ENCODE data around the gene TMEM231.
"Not testable (repeated sequence)": the region's sequence is repeated elsewhere in the genome, so short reads cannot be mapped to it uniquely, and the experiment has no call there.

TMEM231 gene

DNA sequence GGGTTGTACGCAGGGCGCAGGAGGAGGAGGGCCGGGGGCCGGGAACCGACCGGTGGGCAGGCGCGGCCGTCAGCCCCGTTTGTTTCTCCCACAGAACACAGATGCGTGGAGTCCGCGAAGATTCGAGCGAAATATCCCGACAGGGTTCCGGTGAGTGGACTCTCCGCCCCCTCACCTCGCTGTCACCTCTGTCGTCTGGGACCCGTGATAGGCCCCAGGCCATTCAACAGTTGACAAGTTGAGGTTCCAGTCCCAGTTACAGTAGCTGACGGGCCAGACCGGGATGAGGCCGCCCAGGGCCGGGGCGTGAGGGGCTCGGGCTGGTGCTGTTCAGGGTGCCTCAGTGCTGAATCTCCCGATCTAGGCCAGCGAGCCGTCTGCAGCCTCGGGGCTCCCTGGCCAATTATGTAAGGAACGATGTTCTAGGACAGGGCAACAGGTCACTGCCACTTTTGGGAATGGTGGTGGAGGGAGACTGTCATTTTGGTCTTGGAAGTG lies 10.8 kb upstream of the TMEM231 start:
- no peak for FAIRE-seq

DNA sequence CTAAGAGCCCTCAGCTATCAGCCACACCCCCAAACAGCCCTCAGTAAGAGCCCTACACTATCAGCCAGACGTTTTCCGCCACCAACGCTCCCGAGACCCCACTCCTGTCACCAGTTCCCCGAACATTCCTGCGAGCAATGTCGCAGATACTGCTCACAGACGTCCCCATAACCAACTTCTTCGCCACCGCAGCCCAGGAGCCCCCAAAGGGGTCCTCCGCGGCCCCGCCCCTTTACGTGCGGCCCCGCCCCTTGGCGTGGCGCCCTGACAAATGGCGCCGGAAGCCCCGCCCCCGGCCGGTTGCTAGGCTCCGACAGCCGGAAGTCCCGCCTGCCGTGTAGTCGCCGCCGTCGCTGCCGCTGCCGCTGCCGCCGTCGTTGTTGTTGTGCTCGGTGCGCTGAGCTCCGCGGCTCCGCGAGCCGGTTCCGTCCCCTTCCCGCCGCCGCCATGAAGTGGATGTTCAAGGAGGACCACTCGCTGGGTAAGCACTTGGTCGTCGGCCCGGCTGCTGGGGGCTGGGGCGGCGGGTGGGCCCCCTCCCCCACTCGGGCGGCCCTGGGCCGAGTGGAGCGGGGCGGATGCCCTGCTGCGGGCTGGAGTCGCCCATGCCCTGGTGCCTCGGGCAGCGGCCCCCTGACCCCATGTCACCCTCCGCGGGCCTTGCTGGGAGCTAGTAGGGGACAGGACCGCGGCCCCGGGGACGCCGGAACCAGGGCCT lies 10.1 kb upstream of the TMEM231 start, which contains the start of gene GABARAPL2:
TSS of gene GABARAPL2 (plus strand) at position 340 of the 718 bp plus-strand sequence. CDS start at position 448, 108 bp downstream.
- FAIRE-seq = no peak

GRCh38 chr16:75565640-75566039 lies 9.6 kb upstream of the TMEM231 start:
- FAIRE-seq = no peak

DNA sequence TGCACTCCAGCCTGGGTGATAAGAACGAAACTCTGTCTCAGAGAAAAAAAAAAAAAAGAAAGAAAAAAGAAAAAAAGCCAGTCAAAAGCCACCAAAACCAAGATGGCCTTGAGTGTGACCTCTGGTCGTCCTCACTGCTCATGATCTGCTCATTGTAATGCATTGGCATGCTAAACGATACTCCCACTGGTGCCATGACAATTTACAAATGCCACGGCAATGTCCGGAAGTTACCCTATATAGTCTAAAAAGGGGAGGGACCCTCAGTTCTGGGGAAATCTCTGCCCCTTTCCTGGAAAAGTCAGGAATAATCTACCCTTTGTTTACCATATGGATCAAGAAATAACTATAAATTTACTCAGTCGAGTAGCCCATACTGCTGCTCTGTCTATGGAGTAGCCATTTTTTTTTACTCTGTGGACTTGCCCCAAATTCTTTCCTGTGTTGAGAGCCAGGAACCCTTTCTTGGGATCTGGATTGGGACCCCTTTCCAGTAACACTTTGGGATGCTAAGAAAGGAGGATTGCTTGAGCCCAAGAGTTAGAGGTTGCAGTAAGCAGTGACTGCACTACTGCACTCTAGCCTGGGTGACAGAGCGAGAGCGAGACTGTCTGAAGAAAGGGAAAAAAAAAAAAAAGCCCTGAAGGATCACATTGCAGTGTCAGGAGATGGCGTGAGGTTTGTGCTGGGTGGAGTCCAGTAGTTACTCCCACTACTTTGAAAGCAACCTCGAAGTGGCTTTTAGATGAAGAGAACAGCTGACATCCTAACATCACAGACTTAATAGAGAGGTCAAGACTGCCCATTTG lies 3.7 kb upstream of the TMEM231 start:
- FAIRE-seq = no peak

GRCh38 chr16:75558846-75559401 lies 2.9 kb upstream of the TMEM231 start:
- no peak for FAIRE-seq

- peak; percentile 76 for FAIRE-seq
These were observed 439 bp upstream of the TMEM231 start for GRCh38 chr16:75556431-75556950.

DNA sequence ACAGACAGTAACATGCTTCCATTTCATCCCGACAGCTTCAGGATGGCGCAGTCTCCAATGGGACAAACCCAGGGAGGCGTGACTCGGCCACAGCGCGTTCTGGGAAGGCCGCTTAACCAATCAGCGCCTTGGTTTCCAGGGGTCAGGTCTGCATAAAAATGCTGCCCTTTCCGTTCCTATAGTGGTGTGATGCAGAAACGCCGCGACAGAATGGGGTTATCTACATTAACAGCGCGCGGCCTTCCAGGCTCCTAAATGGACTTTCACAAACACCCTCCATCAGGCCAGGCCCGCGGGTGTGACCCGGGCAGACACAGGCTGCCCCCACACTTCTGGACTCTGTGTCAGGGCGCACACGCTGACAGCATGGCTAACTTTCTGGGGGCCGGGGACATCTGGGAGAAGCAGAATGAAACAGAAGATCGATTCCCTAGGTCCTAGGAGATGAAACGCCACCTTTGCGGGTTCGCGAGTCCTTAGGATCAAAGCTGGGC lies 792 bp downstream of the TMEM231 start:
- FAIRE-seq = no peak

DNA sequence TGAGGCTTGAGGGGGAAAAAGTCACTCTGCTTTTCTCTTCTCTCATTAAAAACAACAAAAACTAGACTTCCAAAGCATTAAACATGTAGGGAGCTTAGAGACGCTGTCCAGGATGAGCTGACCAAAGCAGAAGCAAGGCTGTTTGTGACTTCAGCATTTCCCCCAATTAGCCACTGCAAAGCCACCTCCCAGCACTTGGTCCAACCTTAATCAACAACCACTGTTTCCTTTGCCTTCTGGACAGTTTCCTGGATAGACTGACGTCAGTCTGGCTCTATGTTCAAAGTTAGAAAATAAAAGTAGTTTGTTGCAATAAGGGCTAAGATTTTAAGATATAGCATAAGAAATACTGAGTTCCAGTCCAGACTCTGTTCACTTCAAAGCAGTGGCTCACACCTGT lies 3.1 kb downstream of the TMEM231 start:
- no peak for FAIRE-seq

GRCh38 chr16:75550211-75550662 lies 5.8 kb downstream of the TMEM231 start:
- no peak for FAIRE-seq

- not testable (repeated sequence) for FAIRE-seq
These were observed 7.6 kb downstream of the TMEM231 start for GRCh38 chr16:75548456-75548855.

DNA sequence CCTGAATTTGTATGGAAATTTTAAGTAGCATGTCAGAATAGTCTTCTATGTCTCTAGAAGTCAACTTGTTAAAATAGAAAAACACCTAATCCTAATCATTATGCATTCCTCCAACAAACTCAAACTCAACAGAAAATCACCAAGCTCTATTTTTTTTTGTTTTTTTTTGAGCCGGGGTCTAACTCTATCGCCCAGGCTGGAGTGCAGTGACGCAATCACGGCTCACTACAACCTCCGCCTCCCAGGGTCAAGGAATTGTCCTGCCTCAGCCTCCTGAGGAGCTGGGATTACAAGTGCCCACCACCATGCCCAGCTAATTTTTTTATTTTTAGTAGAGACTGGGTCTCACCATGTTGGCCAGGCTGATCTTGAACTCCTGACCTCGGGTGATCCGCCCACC lies 9.8 kb downstream of the TMEM231 start:
- FAIRE-seq = no peak

GRCh38 chr16:75545879-75546278 lies 10.2 kb downstream of the TMEM231 start:
- not testable (repeated sequence) for FAIRE-seq

- not testable (repeated sequence) for FAIRE-seq
These were observed 13.6 kb downstream of the TMEM231 start for GRCh38 chr16:75542462-75542861.

DNA sequence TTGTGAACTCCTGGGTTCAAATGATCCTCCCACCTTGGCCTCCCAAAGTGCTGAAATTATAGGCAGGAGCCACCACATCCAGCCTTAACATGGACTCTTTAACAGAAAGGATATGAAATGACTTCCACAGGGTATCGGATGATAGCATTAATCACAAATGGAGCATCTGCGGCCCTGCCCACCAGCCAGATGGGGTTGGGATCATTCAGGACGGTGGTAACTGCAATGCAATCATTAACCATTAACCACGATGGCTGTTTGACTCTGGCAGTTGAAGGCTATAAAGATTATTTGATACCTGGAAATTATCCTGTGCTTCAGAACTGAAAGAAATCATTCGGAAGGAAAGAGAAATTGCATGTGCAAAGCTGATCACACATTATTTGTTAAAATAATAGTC lies 14.8 kb downstream of the TMEM231 start:
- no peak for FAIRE-seq

GRCh38 chr16:75538882-75539565 lies 17.0 kb downstream of the TMEM231 start:
- FAIRE-seq = not testable (repeated sequence)

DNA sequence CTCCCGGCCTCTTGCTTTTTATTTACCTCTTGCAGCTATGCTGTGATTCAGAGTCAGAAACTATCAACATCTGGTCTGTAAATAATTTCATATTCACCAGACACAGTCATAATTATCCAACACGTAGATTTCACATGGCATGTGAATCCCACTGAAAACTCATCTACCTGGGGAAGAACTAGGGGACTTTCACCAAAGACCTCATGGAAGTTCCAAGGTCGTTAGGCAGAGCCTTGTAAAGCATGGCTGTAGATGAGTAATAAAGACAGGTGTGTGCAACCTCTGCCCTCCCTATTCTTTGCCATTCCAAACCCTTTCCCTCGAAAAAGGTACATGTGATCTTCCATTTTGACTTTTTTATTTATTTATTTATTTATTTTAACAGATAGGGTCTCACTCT lies 18.3 kb downstream of the TMEM231 start:
- FAIRE-seq = no peak

DNA sequence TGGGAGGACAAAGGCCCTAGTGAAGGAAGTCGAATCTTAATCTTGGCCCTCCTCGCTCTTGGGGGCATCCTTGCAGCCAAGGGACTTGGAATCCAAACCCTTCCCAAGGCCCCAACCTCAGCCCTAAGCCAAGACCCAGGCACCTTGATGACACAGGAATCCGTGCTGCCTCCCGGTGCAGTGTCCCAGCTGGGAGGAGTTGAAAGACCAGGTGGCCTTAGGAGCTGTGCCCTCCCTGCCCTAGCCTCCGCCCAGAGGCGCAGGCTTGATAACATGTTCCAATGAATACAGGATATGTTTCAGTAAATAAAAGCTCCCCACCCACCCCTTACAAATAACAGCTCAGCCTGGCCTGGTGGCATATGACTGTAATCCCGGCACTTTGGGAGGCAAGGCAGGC lies 20.2 kb downstream of the TMEM231 start, which contains the start of gene CHST5:
TSS of gene CHST5 (minus strand) at position 208 of the 400 bp plus-strand sequence. CDS start 5,724 bp downstream, outside the sequence.
- no peak for FAIRE-seq

GRCh38 chr16:75535211-75535843 lies 20.7 kb downstream of the TMEM231 start:
- FAIRE-seq = no peak

DNA sequence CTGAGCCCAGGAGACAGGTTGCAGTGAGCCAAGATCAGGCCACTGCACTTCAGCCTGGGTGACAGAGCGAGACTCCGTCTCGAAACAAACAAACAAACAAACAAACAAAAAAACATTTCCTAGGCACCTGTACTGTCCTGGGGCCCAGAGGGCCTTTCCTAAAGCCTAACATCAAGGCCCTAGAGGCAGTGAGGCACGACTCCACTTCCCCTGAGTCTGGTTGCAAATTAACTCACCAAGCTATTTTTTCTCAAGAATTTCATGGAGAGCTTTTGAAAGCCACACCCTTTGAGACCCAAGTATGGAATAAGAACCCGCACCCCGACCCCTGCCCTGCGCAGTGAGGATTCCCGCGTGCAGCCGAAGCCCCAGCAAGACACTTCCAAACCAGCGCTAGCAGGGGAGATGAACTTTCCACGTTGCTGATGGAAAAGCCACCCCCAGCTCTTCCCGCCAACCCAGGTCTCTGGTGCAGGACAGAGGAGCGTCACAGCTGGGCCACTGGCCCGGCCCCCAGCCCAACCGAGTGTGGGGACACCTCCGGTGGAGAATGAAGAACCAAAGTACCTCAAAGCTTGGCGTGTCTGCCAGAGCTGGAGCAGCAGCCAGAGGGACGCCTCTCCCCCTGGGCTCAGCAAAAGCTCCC lies 21.4 kb downstream of the TMEM231 start:
- FAIRE-seq = no peak

DNA sequence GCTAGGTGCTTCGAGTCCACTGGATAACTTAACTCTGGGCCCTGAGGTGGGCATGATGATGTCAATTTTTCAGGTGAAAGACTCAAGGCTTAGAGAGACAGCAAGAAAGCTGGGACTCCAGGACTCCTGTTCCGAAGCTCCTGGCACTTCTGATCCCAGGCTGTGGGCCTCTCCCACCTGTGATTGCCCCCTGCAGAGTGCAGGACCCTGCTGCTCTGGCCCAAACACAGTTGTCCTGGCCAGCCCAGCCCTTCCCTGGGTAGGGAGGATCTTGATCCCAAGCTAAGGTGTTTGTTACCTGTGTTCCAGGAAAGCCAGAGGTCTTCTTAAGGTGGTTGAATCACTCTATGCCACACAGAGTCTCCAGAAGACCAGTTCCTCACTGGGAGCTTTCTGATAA lies 23.3 kb downstream of the TMEM231 start:
- no peak for FAIRE-seq

DNA sequence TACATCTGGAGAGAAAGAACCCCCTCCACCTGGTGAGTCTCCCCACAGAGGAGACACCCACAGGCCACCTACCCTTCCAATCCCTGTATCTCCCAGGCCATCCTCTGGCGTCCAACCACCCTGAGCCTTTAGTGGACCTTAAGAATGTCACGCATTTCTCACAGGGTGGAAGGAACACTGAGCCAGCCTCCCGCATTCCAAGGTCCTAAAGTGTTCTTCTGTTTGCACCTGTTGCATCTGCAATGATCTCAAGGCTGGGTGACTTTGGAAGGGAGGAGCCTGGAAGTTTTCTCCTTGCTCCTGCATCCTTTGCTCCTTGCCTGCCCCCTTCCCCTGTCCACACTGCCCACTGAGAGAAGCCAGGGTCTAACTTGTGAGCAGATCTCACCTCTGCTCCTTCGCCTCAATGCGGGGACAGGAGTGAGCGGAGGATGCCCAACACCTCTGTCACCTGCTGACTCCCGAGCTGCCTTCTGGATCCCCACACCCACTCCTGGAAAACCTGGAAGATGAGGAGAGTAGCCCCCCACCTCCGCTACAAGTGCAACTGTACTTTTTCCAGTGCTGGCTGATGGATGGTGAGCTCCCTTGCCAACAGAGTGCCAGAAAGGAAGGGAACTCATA lies 23.8 kb downstream of the TMEM231 start:
- FAIRE-seq = no peak

Measured in islet of Langerhans (tissue), 1 donor.